Tibial nerve (tissue), 4 donors: Measurements from ENCODE around the gene THSD4. TPM values are rescaled to one million over a fixed set of nuclear protein-coding genes. Genes with fewer than 3 reads are reported as not detected.

ENCODE experiments used
- DNase-seq, 2 donors: peaks; one replicate each; pipeline ENCODE4 v3.0.0-alpha.2; 2019; ENCODE audit warnings: low spot score in 2 of 2
- H3K27ac ChIP-seq, 4 donors: fragments of 200-600 bp; sonication (generic) in 3 of 4; one replicate each; pipeline ENCODE4 v1.5.1; 2017 to 2019; ENCODE audit warnings: mild to moderate bottlenecking in 1 of 4
- H3K27me3 ChIP-seq, 2 donors: fragments of 200-600 bp; sonication (generic) in 1 of 2; one replicate each; pipeline versions ENCODE4 v1.5.1 to v1.6.0; 2017 to 2019
- H3K36me3 ChIP-seq, 3 donors: fragments of 200-600 bp; sonication (generic); one replicate each; pipeline ENCODE4 v1.5.1; 2018 to 2019
- H3K4me1 ChIP-seq, 4 donors: fragments of 200-600 bp; sonication (generic) in 3 of 4; one replicate each; pipeline ENCODE4 v1.5.1; 2017 to 2019
- H3K4me3 ChIP-seq, 4 donors: fragments of 200-600 bp; sonication (generic) in 3 of 4; one replicate each; pipeline ENCODE4 v1.5.1; 2017 to 2019; ENCODE audit warnings: mild to moderate bottlenecking in 1 of 4, moderate library complexity in 1 of 4
- H3K9me3 ChIP-seq, 4 donors: fragments of 200-600 bp; sonication (generic) in 3 of 4; one replicate each; pipeline ENCODE4 v1.5.1; 2017 to 2019
- CTCF ChIP-seq, 5 experiments: fragments of 200-600 bp in 3 of 5; fragments of 450-650 bp in 2 of 5; sonication (generic) in 3 of 5; IDR thresholded peaks; one replicate each; pipeline ENCODE4 v1.5.1; 2016 to 2019; ENCODE audit warnings: antibody characterized with exemption in 5 of 5, mild to moderate bottlenecking in 3 of 5, moderate library complexity in 2 of 5
- EP300 ChIP-seq, 2 donors: sonication (generic); formaldehyde crosslinking; IDR thresholded peaks; one replicate each; pipeline ENCODE4 v1.6.1; 2017; ENCODE audit warnings: antibody characterized with exemption in 2 of 2, mild to moderate bottlenecking in 1 of 2
- POLR2A ChIP-seq, 2 donors: fragments of 450-650 bp; IDR thresholded peaks; one replicate each; pipeline ENCODE4 v1.6.1; 2017; ENCODE audit warnings: antibody characterized with exemption in 2 of 2, mild to moderate bottlenecking in 2 of 2, moderate library complexity in 2 of 2
- WGBS, 2 donors: methylation state at CpG; one replicate each; pipeline ENCODE4 v1.1.5; 2018; 5-methylcytosine and 5-hydroxymethylcytosine counted together
- total RNA-seq, 4 donors: library from RNA; depleted of rRNA; stranded (reverse); fragments of >200 nt; gene quantifications; one replicate each; pipeline ENCODE4 v1.1.0, GENCODE V29; 2016

Gene THSD4
- total RNA-seq, 4 donors from 2014 or later, result 9.6 to 25.1 (median 21.2) TPM

- no peaks in the 10 kb centered on the region for H3K27me3 ChIP-seq
- TF ChIP-seq CTCF (IDR thresholded peaks at IDR 0.05) (no peak), EP300 (IDR thresholded peaks at IDR 0.05) (no peak), POLR2A (IDR thresholded peaks at IDR 0.05) (no peak)
- H3K4me1 ChIP-seq, result peaks cover 0 to 8% (median 3%) of the 10 kb centered on the region in 4 donors
- no peak overlapping the region for H3K4me3 ChIP-seq
- 51 to 52% methylated on average over 3 of the region's 3 CpGs for WGBS, 2 donors
- no peak overlapping the region for H3K27ac ChIP-seq
- H3K9me3 ChIP-seq, result no peaks in the 10 kb centered on the region
- no peaks in the 10 kb centered on the region for H3K36me3 ChIP-seq
- no peak for DNase-seq
Observed at GRCh38 chr15:71776304-71776703, 661.0 kb downstream of the THSD4 start.

DNA sequence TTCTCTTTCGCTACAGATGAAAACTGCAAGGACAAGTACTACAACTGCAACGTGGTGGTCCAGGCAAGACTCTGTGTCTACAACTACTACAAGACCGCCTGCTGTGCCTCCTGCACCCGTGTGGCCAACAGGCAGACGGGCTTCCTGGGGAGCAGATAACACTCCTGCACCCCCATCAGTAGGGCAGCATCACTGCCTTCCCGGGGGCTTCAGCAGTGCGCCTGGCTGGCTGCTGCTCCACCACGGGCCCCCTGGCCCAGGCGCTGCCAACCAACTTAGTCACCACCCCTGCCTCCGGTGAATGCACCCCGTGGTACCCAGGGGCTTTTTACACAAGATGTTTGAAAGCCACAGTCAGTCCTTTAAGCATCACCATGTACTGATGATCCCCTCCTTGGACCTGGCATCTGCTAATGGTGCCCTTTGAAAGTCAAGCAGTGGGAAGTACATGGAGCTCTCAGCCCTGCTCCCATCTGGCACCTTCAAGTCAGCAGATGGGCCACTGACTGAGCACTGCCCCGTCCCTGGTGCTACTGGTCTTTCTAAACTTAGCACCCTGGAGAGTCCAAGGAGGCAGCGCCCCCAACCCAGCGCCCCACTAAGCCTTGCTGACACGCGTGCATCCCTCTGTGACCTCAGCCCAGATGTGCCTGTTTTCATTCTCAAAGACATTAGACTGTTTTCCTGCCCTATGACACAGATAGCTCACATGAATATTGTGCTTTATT lies 662.1 kb downstream of the THSD4 start:
- Histone ChIP-seq H3K27me3 (no peaks in the 10 kb centered on the region), H3K36me3 (no peaks in the 10 kb centered on the region), H3K4me3 (no peak overlapping the region), H3K9me3 (no peaks in the 10 kb centered on the region), H3K27ac (no peak overlapping the region), H3K4me1 (peaks cover 0 to 8% (median 3%) of the 10 kb centered on the region in 4 donors)
- 77 to 78% methylated on average over 14 to 16 of the region's 16 CpGs for WGBS, 2 donors
- TF ChIP-seq POLR2A (IDR thresholded peaks at IDR 0.05), result no peak
- TF ChIP-seq EP300 (IDR thresholded peaks at IDR 0.05), result no peak
- TF ChIP-seq CTCF (IDR thresholded peaks at IDR 0.05), result no peak
- no peak for DNase-seq

DNA sequence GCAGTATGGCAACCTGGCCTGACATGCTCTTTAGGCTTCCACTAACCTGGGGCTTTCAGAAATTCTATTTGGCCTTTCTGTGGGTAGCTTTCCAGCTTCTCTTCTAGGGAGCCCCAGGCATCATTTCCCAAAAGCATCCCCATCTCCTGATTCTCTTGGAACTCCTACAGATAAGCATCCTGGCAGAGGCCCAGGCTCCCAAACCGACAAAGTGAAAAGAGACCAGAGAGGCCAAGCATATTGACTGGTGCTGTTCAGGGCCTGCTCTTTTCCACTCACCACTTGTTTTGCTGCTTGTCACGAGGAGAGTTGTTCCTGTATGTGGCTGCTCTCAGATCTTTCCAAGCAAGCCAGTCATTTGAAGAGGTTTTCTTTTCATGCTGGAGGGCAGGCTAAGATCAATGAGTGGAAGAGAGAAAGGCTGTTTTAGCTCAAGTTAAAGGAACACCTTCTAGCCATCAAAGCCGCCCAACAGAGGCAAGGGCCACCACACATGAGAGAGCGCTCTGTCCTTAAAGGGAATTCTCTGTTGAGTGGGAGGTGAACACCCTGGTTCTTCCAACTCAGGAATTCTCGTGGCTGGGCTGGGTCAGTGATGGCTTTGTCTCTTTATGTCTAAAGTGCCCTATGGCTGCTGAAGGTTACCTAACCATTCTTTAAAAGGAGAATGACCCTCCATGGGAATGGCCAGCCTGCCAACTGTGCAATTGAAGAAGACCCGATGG lies 664.0 kb downstream of the THSD4 start:
- Histone ChIP-seq H3K36me3 (no peaks in the 10 kb centered on the region), H3K27ac (no peak overlapping the region), H3K9me3 (no peaks in the 10 kb centered on the region), H3K4me1 (peaks cover 0 to 8% (median 3%) of the 10 kb centered on the region in 4 donors), H3K4me3 (no peak overlapping the region), H3K27me3 (no peaks in the 10 kb centered on the region)
- WGBS, 2 donors, result 71 to 75% methylated on average over 6 of the region's 6 CpGs
- TF ChIP-seq CTCF (IDR thresholded peaks at IDR 0.05) (no peak), EP300 (IDR thresholded peaks at IDR 0.05) (no peak), POLR2A (IDR thresholded peaks at IDR 0.05) (no peak)
- no peak for DNase-seq

DNA sequence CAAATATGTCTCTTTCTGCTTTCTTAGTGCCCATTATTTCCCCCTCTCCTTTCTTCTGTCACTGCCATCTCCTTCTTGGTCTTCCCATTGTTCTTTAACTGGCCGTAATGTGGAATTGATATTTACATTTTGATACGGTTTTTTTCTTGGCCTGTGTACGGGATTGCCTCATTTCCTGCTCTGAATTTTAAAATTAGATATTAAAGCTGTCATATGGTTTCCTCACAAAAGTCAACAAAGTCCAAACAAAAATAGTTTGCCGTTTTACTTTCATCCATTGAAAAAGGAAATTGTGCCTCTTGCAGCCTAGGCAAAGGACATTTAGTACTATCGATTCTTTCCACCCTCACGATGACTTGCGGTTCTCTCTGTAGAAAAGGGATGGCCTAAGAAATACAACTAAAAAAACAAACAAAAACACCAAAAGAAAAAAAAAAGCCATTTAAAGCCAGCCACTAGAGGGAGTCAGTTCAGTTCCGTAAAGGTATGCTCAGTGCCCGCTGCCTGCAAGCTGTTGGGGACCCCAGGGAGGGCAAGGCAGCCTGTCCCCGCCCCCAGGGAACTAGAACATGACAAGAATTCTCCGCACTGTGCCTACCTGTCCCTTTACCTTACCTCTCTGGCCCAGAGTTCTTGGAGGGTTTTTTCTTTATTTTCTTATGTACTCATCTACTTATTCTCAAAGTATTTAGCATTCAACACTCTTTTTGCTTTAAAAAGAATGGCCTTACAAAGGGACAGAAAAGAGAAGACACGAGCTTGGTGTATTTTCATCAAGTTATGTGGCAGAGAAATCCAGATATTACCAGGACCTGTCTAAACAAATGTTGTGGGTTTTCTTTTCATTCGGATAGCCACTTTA lies 665.1 kb downstream of the THSD4 start:
- no peaks in the 10 kb centered on the region for H3K27me3 ChIP-seq
- H3K4me1 ChIP-seq, result peaks cover 0 to 8% (median 3%) of the 10 kb centered on the region in 4 donors
- H3K36me3 ChIP-seq, result no peaks in the 10 kb centered on the region
- peak overlapping the region in 2 of 4 donors; percentile 21 to 48 for H3K27ac ChIP-seq
- TF ChIP-seq EP300 (IDR thresholded peaks at IDR 0.05) (no peak), POLR2A (IDR thresholded peaks at IDR 0.05) (no peak), CTCF (IDR thresholded peaks at IDR 0.05) (peak; percentile 59 to 85 (median 63))
- DNase-seq, result no peak
- no peak overlapping the region for H3K4me3 ChIP-seq
- H3K9me3 ChIP-seq, result no peaks in the 10 kb centered on the region
- WGBS, 2 donors, result 15 to 17% methylated on average over 13 of the region's 13 CpGs
